LNCAP (cell line): Measurements from ENCODE around the gene KLHL26.

ENCODE experiments used
- TF ChIP-seq, protein P1 (sequence below): fragments of 450-650 bp; IDR thresholded peaks from 2 replicates; pipeline ENCODE4 v1.5.1; 2017; ENCODE audit warnings: mild to moderate bottlenecking

KLHL26 gene

GRCh38 chr19:18663940-18664530 lies 27.2 kb downstream of the KLHL26 start:
- TF ChIP-seq, protein P1, sequence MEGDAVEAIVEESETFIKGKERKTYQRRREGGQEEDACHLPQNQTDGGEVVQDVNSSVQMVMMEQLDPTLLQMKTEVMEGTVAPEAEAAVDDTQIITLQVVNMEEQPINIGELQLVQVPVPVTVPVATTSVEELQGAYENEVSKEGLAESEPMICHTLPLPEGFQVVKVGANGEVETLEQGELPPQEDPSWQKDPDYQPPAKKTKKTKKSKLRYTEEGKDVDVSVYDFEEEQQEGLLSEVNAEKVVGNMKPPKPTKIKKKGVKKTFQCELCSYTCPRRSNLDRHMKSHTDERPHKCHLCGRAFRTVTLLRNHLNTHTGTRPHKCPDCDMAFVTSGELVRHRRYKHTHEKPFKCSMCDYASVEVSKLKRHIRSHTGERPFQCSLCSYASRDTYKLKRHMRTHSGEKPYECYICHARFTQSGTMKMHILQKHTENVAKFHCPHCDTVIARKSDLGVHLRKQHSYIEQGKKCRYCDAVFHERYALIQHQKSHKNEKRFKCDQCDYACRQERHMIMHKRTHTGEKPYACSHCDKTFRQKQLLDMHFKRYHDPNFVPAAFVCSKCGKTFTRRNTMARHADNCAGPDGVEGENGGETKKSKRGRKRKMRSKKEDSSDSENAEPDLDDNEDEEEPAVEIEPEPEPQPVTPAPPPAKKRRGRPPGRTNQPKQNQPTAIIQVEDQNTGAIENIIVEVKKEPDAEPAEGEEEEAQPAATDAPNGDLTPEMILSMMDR = no peak

DNA sequence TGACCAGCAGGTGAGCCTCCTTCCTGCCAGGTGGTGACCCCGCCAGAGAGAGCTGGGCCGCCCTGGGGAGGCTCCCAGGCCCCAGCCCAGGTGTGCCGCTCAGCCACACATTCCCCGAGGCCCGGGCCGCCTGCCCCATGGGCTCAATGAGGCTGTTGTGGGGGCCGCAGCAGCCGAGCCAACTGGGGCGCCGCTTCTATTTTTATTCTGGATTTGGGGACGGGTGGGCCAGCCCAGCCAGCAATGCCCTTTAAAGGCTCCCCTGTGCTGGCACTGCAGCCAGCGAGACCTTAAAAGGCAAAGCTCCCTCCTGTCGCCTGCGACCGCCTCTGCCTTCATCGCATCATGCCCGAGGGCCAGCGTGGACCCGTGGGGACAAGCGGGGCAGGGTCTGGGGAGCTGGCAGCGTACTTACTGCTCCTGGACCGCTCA lies 29.0 kb downstream of the KLHL26 start:
- TF ChIP-seq, protein P1 = no peak

- TF ChIP-seq, protein P1 = no peak
Observed at GRCh38 chr19:18666317-18666716, 29.5 kb downstream of the KLHL26 start.

GRCh38 chr19:18666784-18667183 lies 30.0 kb downstream of the KLHL26 start:
- TF ChIP-seq, protein P1 = no peak

- TF ChIP-seq, protein P1 = no peak
Observed at GRCh38 chr19:18667531-18668251, 30.9 kb downstream of the KLHL26 start.

GRCh38 chr19:18668252-18668631 lies 31.4 kb downstream of the KLHL26 start:
- TF ChIP-seq, protein P1 = no peak

- TF ChIP-seq, protein P1 = no peak
Observed at GRCh38 chr19:18668744-18669523, 32.1 kb downstream of the KLHL26 start.
